Activated CD4-positive, alpha-beta T cell treated with anti-CD3 and anti-CD28 coated beads for 4 hours (primary cell): Measurements from ENCODE around the gene TRMO.

ENCODE experiments used
- DNase-seq, 2 donors: peaks; one replicate each; pipeline ENCODE4 v3.0.0-alpha.2; 2020

Gene TRMO

DNA sequence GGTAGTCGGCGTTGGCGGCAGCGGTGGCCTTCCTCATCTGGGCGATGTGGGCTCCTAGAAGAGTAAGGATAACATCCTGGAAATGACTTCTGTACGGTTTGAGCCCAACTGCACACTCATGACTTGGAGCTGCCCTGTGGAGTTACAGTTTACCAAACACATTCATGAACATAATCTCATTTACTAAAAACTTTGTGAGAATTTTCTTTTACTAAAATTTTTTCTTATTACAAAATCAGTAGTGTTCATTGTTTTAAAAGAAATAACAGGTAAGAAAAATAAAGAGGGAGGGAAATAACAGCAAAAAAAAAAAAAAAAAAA lies 63.9 kb downstream of the TRMO start:
- no peak for DNase-seq

DNA sequence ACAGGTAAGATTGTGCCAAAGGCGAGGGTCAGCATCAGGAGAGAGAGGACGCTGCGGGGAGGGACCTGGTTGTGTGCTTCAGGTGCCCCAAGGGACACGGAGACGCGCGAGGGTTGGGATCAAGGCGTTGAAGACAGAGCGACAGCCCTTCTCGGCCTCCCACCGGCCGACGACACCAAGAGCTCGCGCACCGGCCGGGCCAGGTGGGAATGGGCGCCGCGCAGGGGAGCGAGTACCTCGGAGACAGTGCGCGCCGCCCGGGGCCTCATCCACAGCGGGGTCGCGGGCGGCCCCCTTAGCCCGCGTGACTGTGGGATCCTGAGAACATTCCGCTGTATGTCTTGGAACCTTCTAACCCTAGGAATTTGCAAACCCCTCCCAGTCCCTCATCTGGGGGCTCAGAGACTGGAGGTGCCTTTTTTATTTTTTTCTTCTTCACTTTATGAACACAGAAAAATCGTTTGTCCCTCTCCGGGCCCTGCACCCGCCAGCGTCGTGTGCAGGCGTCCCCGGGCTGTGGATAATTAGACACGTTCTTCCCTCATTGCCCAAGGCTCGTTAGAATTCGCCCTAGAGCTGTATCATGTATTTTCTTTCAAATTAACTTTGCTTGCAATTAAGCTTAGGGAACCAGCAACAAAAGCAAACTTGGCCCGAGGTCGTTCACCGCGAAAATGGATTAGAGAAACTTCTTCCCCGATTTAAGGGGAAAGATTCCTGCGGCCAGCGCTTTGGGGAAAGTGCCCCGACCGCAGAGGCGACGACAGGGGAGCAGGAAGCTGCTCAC lies 64.5 kb downstream of the TRMO start:
- no peak for DNase-seq

DNA sequence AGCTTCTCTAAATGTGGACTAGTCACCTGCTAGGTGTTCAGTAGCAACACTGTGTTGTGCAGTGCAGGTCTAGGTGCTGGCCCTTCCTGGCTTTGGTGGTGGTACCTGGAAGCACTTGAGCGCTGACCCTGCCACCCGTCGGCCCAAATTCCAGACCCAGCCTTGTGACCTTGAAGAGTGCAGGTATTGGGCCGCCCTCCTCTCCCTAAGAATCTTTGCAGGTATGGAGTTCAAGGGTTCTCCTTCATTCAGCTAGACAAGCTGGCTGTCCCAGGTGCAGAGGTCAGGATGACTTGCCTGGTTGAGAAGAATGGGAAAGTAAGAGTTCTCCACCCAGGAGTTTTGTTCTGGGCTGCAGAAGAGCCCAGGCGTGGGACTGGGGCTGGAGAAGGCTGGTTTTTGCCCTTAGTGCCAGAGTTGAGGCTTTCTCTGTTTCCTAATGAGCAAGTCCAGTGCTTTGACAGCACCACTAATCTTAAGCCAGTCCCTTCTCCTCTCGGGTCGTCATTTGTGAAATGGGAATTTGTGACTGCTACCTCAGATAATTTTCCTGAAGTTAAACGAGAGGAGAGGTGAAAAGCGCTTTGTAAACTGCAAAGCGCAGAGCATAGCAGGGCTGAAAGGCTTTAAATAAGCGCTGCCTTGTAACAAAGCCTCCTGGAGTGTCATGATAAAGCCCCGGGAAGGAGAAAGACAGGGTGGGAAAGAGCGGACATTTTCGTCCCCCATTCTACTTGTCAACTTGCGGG lies 65.3 kb downstream of the TRMO start:
- no peak for DNase-seq

DNA sequence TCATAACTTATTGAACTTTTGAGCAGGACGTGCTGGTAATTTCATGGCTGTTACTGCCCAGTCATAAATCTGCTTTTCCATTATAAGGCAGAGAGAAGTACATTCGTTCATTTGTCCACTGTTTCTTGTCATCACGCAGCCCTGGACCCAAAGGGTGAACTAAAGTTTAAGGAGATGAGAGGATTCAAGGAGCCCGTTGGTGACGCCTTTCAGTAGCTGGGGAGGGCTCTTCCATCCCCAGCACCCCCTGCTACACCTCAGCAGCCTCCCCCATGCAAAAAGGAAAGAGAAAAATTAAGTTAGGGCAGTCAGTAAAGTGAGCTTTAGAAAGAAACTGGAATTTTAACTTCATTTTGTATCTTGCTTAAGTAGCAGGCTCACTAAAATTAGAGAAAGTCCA lies 66.4 kb downstream of the TRMO start:
- no peak for DNase-seq

DNA sequence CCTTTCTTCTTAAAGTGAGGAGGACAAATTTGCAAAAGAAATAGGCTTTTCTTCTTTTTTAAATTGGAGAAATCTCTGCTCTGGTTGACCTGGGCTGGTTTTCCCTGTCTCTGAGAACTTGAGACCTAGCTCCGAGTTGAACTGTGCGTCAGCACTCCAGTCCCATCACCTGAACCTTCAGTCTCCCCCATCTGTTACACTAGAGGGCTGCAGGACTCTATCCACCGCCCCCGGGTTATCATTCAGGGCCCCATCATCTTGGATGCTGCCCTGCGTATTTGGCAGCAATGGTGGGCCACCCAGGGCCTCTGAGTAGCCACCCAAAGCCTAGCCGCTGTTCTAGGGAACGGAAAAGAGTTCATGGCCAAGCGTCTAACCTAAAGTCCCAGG lies 66.8 kb downstream of the TRMO start:
- no peak for DNase-seq

GRCh38 chr9:97854696-97855485 lies 67.4 kb downstream of the TRMO start:
- no peak for DNase-seq
